ENCODE results near the gene RAB38.

Gene RAB38

DNA sequence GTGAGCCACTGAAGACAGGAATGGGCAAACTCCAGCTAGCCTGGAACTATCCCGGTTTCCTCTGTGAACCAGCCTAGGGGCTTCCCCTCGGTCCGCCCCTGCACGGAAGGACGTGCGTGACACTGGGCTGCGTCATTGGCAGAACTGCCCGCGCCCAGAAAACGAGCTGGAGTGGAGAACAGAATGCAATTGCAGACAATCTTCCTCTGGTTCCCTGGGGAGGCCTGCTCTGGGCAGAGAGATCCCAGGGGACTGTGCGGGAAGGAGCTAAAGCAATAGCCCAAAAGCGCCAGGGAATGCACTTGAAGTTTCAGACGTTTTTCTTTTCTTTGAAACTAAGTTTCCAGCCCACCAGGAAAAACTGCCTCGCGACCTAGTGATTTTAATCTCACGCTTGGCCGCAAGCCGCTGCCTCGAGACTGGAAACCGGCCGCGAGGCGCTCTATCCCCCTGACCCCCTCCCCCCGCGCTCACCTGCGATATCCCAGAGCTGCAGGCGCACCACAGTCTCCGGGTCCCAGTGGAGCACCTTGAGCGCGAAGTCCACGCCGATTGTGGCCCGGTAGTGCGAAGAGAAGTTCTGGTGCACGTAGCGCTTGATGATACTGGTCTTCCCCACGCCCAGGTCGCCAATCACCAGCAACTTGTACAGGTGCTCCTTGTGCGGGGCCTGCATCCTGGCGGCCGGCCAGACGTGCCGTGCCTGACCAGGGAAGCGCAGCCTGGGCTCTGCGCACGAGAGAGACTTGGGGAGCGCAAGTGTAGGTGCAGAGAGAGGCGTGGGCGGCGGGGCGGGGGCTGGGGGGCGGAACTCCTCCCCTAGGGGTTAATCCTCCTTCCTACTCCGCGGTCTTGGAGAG is at the start of gene RAB38:
Gene RAB38 (minus strand): TSS at position 735 of the 860 bp plus-strand sequence. CDS start 59 bp downstream, at position 676.
- peaks cover 0 to 7% of the 10 kb centered on the region in 2 experiments; a peak in 1 of 3 replicates for H3K36me3 ChIP-seq (ENCODE audit: control insufficient read depth in 2 of 2, insufficient read depth in 1 of 2, low read length in 2 of 2)
- peak within 1 kb of the TSS; percentile 73; the same call in 1 of the 2 replicates for H3K27ac ChIP-seq (ENCODE audit: extremely low read depth, low read depth, low read length)
- no peaks in the 10 kb centered on the region for H3K9me3 ChIP-seq (ENCODE audit: control insufficient read depth, insufficient read depth, low read depth, low read length)
- H3K4me1 ChIP-seq (ENCODE audit: control insufficient read depth, insufficient read depth, low read length) = peaks cover 4% of the 10 kb centered on the region
- ChIA-PET CTCF (interaction anchor here (0.6 kb wide), 1 partner anchor 310 kb away, joined by 3 read pairs; no protein-coding TSS in a partner anchor), POLR2A (interaction anchor here (0.6 kb wide), 2 partner anchors 50 to 163 kb away, joined by 3 read pairs; partner anchors contain the start of gene CTSC)
- peak within 1 kb of the TSS; percentile 58 for H3K4me3 ChIP-seq (ENCODE audit: low read depth, low read length)
- TF ChIP-seq ZXDB (tag by site-specific recombination; IDR thresholded peaks at IDR 0.05) (peak; percentile 74), ZEB2 (tag by site-specific recombination; IDR thresholded peaks at IDR 0.05) (0 out of 2 replicates have a peak, but pooled peaks have one; percentile 57), ZFP3 (tag by site-specific recombination; IDR thresholded peaks at IDR 0.05; ENCODE audit: low read depth) (no peak), ZBTB20 (tag by site-specific recombination; IDR thresholded peaks at IDR 0.05) (peak; percentile 45; the same call in 1 of the 2 replicates), ZNF248 (tag by site-specific recombination; IDR thresholded peaks at IDR 0.05) (no peak), SP2 (tag by site-specific recombination; IDR thresholded peaks at IDR 0.05) (peak; percentile 28), ZNF394 (tag by site-specific recombination; IDR thresholded peaks at IDR 0.05; ENCODE audit: borderline replicate concordance) (peak; percentile 80; the same call in 1 of the 2 replicates), ZNF335 (tag by site-specific recombination; conservative IDR thresholded peaks at IDR 0.05) (peak; percentile 51), GLIS2 (tag by site-specific recombination; IDR thresholded peaks at IDR 0.05) (peak; percentile 24; the same call in 1 of the 2 replicates), ZNF677 (tag by site-specific recombination; IDR thresholded peaks at IDR 0.05) (no peak), ZNF366 (tag by site-specific recombination; conservative IDR thresholded peaks at IDR 0.05) (0 out of 2 replicates have a peak, but pooled peaks have one; percentile 16), ZNF768 (tag by site-specific recombination; IDR thresholded peaks at IDR 0.05) (no peak), ZNF423 (tag by site-specific recombination; IDR thresholded peaks at IDR 0.05) (peak; percentile 72), SP3 (tag by site-specific recombination; IDR thresholded peaks at IDR 0.05) (no peak), ZNF658 (tag by site-specific recombination; IDR thresholded peaks at IDR 0.05) (no peak), ZNF2 (tag by site-specific recombination; IDR thresholded peaks at IDR 0.05) (peak; percentile 53; the same call in 1 of the 2 replicates), ZBTB48 (tag by site-specific recombination; IDR thresholded peaks at IDR 0.05) (no peak; the same call in 1 of the 2 replicates), ZNF391 (tag by site-specific recombination; IDR thresholded peaks at IDR 0.05; ENCODE audit: borderline replicate concordance, low read depth) (0 out of 2 replicates have a peak, but pooled peaks have one; percentile 36), ZBTB1 (tag by site-specific recombination; IDR thresholded peaks at IDR 0.05) (0 out of 2 replicates have a peak, but pooled peaks have one; percentile 11), IKZF3 (tag by site-specific recombination; IDR thresholded peaks at IDR 0.05) (no peak), ZIC2 (tag by site-specific recombination; IDR thresholded peaks at IDR 0.05) (0 out of 2 replicates have a peak, but pooled peaks have one; percentile 14), ZNF140 (tag by site-specific recombination; IDR thresholded peaks at IDR 0.05) (no peak), GLIS1 (tag by site-specific recombination; IDR thresholded peaks at IDR 0.05) (peak; percentile 26; the same call in 1 of the 2 replicates), ZBTB17 (tag by site-specific recombination; IDR thresholded peaks at IDR 0.05) (peak; percentile 77), ZNF221 (tag by site-specific recombination; IDR thresholded peaks at IDR 0.05; ENCODE audit: borderline replicate concordance) (no peak), ZNF660 (tag by site-specific recombination; IDR thresholded peaks at IDR 0.05) (0 out of 2 replicates have a peak, but pooled peaks have one; percentile 20)
- TF ChIP-seq, protein P1, sequence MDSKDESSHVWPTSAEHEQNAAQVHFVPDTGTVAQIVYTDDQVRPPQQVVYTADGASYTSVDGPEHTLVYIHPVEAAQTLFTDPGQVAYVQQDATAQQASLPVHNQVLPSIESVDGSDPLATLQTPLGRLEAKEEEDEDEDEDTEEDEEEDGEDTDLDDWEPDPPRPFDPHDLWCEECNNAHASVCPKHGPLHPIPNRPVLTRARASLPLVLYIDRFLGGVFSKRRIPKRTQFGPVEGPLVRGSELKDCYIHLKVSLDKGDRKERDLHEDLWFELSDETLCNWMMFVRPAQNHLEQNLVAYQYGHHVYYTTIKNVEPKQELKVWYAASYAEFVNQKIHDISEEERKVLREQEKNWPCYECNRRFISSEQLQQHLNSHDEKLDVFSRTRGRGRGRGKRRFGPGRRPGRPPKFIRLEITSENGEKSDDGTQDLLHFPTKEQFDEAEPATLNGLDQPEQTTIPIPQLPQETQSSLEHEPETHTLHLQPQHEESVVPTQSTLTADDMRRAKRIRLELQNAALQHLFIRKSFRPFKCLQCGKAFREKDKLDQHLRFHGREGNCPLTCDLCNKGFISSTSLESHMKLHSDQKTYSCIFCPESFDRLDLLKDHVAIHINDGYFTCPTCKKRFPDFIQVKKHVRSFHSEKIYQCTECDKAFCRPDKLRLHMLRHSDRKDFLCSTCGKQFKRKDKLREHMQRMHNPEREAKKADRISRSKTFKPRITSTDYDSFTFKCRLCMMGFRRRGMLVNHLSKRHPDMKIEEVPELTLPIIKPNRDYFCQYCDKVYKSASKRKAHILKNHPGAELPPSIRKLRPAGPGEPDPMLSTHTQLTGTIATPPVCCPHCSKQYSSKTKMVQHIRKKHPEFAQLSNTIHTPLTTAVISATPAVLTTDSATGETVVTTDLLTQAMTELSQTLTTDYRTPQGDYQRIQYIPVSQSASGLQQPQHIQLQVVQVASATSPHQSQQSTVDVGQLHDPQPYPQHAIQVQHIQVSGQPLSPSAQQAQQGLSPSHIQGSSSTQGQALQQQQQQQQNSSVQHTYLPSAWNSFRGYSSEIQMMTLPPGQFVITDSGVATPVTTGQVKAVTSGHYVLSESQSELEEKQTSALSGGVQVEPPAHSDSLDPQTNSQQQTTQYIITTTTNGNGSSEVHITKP (tag by site-specific recombination; IDR thresholded peaks at IDR 0.05) = peak; percentile 41; the same call in 1 of the 2 replicates
- TF ChIP-seq, protein P2, sequence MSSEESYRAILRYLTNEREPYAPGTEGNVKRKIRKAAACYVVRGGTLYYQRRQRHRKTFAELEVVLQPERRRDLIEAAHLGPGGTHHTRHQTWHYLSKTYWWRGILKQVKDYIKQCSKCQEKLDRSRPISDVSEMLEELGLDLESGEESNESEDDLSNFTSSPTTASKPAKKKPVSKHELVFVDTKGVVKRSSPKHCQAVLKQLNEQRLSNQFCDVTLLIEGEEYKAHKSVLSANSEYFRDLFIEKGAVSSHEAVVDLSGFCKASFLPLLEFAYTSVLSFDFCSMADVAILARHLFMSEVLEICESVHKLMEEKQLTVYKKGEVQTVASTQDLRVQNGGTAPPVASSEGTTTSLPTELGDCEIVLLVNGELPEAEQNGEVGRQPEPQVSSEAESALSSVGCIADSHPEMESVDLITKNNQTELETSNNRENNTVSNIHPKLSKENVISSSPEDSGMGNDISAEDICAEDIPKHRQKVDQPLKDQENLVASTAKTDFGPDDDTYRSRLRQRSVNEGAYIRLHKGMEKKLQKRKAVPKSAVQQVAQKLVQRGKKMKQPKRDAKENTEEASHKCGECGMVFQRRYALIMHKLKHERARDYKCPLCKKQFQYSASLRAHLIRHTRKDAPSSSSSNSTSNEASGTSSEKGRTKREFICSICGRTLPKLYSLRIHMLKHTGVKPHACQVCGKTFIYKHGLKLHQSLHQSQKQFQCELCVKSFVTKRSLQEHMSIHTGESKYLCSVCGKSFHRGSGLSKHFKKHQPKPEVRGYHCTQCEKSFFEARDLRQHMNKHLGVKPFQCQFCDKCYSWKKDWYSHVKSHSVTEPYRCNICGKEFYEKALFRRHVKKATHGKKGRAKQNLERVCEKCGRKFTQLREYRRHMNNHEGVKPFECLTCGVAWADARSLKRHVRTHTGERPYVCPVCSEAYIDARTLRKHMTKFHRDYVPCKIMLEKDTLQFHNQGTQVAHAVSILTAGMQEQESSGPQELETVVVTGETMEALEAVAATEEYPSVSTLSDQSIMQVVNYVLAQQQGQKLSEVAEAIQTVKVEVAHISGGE (tag by site-specific recombination; conservative IDR thresholded peaks at IDR 0.05; ENCODE audit: low read depth) = 0 out of 2 replicates have a peak, but pooled peaks have one; percentile 8
- TF ChIP-seq, protein P3, sequence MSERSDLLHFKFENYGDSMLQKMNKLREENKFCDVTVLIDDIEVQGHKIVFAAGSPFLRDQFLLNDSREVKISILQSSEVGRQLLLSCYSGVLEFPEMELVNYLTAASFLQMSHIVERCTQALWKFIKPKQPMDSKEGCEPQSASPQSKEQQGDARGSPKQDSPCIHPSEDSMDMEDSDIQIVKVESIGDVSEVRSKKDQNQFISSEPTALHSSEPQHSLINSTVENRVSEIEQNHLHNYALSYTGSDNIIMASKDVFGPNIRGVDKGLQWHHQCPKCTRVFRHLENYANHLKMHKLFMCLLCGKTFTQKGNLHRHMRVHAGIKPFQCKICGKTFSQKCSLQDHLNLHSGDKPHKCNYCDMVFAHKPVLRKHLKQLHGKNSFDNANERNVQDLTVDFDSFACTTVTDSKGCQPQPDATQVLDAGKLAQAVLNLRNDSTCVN (tag by site-specific recombination; optimal IDR thresholded peaks at IDR 0.05) = peak; percentile 72

Data from HEK293 (cell line).